ENCODE data around the gene ZSWIM7.

DNA sequence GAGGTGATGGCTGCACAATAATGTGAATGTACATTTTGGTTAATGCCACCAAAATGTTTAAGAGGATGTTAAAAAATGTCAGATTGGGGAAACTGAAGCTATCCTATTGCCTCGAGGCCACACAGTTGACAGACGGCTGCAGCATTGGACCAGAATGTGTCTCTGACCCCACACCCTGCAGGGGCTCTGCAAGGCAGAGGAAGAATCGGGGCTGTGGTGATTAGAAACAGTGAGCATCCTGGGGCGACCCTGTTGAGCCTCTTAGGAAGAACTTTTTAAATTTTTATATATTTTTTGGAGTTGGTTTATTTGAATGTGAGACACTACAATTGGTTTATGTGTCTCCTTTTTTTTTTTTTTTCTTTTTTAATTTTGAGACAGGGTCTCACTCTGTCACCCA, 69.6 kb downstream of the ZSWIM7 start:
- no peak for TF ChIP-seq POLR2A (IDR thresholded peaks at IDR 0.05)
- TF ChIP-seq, protein P1, sequence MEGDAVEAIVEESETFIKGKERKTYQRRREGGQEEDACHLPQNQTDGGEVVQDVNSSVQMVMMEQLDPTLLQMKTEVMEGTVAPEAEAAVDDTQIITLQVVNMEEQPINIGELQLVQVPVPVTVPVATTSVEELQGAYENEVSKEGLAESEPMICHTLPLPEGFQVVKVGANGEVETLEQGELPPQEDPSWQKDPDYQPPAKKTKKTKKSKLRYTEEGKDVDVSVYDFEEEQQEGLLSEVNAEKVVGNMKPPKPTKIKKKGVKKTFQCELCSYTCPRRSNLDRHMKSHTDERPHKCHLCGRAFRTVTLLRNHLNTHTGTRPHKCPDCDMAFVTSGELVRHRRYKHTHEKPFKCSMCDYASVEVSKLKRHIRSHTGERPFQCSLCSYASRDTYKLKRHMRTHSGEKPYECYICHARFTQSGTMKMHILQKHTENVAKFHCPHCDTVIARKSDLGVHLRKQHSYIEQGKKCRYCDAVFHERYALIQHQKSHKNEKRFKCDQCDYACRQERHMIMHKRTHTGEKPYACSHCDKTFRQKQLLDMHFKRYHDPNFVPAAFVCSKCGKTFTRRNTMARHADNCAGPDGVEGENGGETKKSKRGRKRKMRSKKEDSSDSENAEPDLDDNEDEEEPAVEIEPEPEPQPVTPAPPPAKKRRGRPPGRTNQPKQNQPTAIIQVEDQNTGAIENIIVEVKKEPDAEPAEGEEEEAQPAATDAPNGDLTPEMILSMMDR (IDR thresholded peaks at IDR 0.05) = no peak
